GM18520 (cell line): Measurements from ENCODE around the gene MAPK8IP3.
A peak's percentile ranks its signal among the peaks of the same experiment; 100 is the strongest.
"Not testable (repeated sequence)": the region's sequence is repeated elsewhere in the genome, so short reads cannot be mapped to it uniquely, and the experiment has no call there.

Experiments
- ATAC-seq: cut with Tn5 transposase; IDR thresholded peaks from one replicate; pipeline ENCODE4 v1.9.1; 2021; ENCODE audit not compliant: unreplicated experiment

MAPK8IP3 gene

DNA sequence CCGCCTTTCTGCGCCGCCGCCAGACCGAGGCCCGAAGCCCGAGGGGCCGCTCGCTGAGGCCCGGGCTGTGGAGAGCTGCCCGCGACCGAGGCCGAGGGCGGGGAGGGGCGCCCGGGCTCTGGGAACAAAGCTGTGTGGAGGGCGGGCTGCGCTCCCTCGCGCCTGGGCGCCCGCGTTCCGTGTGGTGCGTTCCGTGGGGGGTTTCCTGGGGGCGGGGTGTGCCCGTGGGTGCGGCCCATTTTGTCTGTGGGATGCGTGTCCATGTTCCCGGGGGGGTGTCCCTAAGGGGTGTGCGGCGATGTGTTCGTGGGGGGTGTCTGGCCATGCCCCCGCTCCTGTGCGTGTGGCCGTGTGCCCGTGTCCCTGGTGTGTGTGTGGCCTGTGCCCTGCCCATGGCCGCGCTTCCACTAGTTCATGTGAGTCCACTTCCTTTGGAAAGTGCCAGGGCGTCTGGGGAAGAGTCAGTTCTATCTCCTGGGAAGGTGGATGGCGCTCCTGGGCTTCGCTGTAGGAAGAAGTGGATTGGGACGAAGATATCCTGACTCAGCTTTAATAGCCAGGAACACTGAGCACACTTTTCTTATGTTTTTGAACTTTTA is 27.4 kb upstream of the MAPK8IP3 start:
- ATAC-seq = peak; percentile 2

DNA sequence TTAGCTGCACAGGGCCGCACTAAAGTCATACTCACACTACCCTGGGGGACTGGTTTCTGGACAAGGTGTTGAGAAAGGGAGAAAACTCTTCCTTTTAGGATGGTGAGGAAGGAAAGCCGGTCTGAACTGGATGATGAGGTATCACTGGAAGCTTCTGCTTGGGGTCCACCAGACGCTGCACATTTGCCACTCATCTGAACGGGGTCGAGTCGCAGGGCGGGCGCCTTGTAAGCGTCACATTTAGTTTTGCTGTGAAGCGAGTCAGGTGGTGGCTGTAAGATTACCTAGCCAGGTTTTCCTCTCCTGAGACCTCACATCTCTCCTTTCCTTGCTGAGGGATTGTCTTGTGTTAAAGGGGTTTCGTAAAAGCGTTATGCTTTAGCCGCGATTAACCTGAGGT is 25.6 kb upstream of the MAPK8IP3 start:
- no peak for ATAC-seq

DNA sequence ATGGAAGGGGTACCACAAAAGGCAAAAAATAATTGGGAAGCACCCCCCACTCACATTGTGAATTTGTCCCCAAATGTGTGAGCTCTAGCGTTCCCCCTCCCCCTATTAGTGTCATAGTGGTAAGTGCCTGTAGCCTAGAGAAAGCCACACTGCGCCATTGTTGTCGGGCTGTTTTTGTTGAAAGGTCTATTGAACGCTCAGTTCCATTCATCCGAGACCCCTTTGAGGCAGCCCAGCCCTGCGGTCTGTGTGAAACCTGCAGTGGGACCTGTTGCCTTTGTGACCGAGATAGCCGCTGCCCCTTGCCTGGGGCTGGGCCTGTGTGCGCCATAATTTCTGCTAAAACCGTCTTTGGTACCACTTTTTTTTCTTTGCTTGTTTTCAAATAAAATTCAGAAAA is 25.0 kb upstream of the MAPK8IP3 start:
- ATAC-seq = no peak

DNA sequence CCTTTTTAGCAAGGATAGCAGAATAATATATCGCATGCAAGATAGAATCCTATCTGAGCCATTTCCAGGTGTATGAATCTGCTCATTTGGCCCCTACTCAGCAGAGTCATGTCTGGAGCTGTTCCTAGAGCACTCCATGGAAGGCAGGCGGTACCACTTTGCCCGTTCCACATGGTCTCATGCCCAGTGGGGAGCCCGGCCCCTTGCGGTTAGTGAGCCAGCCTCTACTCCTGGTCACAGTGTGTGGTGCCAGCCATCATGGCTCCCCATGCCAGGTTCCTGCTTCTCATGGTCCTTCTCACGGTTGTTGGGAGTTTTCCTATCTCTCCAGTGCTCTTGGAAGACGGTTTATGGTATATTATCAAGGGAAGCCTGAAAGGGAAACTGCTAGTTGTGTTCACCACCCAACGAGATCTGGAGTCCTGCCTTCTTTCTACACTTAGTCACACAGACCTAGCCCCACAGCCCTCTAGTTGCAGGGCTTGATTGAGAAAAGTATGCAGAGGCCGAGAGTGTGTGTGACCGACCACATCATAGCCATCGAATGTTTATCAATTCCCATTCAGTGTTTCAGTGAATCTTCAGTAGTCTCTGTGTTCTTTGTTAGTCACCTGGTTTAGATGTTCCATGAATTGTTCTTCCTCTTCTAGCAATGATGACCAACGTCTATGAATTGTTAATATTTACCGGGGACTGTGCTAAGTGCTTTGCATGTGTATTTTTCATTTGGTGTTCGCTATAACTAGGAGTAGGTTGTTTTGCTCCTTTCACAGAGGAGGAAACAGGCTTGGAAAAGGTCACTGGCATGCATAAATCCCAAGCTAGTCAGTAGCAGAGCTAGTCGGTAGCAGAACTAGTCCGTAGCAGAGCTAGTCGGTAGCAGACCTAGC is 18.3 kb upstream of the MAPK8IP3 start:
- no peak for ATAC-seq

DNA sequence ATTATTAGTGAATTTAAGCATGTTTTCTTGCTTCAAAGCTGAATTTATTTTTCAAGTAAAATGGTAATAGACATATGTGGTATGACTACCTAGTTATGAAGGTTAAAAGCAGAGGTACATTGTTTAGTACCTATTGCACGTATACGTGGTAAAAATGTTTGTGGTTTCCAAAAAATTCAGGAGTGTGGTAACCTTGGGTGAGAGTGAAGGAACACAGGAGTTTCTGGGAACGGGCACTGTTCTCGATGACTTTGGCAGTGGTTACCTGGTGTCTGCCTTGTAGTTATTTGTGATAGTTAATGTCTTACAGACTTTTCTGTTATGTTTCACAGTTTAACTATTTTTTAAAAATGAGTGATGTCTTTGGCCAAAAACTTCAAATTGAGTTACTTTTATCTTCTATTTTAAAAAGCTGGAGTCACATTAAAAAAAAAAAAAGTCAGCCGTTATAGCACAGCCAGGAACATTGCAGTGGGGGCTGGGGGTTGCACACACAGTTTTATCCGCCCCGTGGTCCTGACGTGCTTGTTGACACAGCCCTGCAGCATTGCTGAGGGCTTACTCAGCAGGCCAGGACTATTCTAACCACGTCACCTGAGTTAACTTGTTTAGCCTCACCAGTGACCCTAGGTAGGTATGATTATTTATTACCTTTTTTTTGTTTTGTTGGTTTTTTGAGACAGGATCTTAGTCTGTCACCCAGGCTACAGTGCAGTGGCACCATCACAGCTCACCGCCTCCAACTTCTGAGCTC is 17.0 kb upstream of the MAPK8IP3 start:
- ATAC-seq = no peak

DNA sequence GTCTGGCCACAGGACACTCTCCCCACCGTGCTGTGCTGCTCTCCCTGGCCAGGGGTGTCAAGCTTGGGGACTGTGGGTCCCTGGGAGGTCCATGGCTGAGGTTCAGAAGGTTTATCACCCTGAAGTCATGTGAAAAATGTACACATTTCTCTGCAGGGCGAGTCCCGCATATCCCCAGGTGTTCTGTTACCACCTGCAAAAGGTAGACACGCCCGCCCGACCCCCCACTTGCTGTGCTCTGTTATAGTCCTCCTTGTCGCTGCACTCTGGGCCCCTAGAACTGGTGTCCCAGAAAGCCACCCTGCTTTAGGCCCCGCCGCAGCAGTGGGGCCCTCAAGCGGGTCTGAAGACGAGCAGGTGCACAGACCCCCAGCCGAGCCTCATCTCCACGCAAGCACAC is 16.1 kb upstream of the MAPK8IP3 start:
- ATAC-seq = no peak

DNA sequence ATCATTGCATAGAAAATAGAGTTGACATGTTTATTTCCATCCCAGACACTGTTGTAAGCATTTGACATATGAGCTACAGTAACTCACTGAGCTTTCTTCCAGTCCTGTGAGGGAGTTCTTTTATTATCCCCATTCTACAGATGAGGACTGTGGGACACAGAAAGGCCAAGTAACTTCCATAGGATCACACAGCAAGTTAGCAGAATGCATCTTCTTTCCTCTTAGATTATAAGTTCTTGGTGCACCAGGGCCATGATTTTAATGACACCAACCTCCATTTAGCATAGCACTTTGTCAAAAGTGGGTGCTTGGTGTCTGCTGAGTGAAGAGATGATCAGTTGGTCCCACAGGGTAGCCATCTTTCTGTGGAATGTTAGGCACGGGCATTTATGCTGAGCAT is 15.2 kb upstream of the MAPK8IP3 start:
- ATAC-seq = no peak

DNA sequence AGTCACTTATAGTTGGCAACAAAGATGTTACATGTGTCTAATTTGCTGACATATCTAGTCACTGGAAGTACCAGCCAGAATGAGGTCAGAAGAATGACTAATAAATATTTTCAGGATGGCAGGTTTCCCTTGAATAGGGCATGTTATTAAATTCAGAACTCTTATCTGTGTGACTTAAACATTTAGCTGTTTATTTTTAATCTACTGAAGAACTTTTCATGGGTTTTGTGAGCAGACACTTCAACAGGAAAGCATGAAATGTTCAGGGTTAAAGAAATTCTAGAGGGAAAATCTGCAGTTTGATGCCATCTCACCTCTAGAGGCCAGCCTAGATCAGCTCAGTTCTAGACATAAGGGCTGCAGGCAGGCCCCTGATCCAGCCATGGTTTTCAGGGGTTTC is 14.7 kb upstream of the MAPK8IP3 start:
- no peak for ATAC-seq

DNA sequence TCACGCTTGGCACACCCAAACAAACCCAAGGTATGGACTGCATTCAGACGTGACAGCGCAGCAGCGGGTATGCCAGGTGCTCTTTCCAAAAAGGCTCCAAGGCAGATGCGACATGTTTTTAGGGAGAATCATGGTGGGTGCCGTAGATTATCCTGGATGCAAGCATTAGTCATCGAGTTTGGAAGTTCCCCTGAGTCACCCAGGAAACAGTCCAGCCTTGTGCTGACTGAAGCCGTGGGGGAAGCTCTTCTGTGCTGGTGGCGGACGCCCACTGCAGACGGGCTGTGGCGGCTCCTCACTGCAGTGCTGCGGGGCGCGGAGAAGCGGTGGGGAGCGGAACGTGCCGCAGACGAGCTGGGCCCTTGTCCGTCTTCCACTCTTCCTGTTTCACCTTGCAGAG is 14.0 kb upstream of the MAPK8IP3 start:
- no peak for ATAC-seq

DNA sequence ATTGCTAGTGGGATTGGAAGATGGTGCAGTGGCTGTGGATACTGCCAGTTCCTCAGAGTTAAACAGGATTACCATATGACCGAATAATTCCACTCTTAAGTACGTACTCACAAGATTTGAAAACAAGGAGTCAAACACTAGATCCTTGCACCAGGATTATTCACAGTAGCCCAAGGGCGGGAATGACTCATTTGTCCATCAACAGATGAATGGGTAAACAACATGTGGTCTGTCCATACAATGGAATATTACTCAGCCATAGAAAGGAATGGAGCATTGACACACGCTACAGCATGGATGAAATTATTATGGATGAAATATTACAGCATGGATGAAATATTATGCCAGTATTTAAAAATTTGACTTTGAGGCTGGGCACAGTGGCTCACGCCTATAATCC is 9.1 kb upstream of the MAPK8IP3 start:
- no peak for ATAC-seq

DNA sequence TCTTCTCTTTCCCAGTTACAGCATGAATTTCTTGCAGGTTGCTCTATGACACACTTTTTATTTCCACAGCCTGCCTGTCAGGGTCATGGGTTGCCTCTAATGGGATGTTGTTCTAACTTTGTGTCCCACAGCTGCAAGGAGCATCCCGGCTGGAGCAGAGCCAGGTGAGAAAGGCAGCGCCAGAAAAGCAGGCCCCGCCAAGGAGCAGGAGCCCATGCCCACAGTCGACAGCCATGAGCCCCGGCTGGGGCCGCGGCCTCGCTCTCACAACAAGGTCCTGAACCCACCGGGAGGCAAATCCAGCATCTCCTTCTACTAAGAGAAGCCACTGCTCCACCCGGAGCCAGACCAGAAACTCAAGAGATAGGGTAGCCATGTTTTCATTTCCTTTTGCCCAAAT is 7.3 kb upstream of the MAPK8IP3 start:
- ATAC-seq = no peak

DNA sequence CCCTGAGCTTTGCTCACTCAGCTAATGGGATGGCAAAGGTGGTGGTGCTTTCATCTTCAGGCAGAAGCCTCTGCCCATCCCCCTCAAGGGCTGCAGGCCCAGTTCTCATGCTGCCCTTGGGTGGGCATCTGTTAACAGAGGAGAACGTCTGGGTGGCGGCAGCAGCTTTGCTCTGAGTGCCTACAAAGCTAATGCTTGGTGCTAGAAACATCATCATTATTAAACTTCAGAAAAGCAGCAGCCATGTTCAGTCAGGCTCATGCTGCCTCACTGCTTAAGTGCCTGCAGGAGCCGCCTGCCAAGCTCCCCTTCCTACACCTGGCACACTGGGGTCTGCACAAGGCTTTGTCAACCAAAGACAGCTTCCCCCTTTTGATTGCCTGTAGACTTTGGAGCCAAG is 5.7 kb upstream of the MAPK8IP3 start:
- no peak for ATAC-seq

DNA sequence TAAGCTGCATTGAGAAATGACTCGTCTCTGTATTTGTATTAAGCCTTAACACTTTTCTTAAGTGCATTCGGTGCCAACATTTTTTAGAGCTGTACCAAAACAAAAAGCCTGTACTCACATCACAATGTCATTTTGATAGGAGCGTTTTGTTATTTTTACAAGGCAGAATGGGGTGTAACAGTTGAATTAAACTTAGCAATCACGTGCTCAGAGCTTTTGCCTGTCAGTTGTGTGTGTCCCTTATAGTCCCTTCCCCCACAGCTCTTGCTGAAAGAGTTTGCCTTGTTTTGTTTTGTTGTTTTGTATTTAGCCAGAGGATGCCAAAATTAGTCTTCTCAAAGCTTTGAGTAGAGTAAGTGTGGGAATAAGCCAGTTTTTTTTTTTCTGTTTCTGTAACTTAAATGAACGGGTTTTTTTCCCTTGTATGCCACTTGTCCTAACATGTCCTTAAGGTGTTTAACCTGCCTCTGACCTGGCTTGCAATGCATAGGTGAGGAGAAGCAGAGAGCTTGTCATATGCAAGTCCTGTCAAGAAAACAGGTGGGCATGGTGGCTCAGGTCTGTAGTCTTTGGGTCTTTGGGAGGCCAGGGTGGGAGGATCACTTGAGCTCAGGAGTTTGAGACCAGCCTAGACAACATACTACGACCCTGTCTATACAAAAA is 4.6 kb upstream of the MAPK8IP3 start:
- ATAC-seq = no peak

DNA sequence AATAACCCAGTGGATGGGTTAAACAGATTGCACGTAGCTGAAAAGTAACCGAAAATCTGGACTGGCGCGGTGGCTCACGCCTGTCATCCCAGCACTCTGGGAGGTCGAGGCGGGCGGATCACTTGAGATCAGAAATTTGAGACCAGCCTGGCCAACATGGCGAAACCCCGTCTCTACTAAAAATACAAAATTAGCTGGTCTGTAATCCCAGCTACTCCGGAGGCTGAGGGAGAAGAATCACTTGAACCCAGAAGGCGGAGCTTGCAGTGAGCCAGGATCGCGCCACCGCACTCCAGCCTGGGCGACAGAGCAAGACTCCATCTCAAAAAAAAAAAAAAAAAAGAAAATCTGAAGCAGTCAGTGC is 689 bp upstream of the MAPK8IP3 start:
- ATAC-seq = not testable (repeated sequence)

DNA sequence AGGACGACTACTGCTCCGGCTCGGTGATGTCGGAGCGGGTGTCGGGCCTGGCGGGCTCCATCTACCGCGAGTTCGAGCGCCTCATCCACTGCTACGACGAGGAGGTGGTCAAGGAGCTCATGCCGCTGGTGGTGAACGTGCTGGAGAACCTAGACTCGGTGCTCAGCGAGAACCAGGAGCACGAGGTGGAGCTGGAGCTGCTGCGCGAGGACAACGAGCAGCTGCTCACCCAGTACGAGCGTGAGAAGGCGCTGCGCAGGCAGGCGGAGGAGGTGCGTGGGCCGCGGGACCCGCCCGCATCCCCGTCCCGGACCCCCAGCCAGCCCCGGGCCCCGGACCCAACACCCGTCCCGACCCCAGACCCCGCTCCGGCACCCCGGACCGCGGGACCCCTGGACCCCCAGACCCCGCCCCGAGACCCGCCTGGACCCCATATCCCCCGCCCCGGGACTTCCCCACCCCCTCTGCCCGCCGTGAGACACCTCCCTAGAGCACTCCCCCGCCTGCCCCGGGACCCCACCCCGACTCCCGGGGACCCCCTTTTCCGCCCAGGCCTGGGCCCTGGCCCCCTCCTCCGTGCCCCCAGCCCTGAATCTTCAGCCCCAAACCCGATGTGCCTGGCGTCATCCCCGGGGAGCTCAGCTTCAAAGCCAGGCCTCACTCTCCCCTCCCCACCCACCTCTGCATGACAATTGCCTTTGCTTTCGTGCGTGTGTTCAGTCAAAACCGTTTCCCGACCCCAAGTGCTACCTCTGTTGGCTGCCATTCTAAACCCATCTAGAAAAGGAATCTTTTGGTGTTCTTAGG is 594 bp downstream of the MAPK8IP3 start:
- ATAC-seq = no peak

DNA sequence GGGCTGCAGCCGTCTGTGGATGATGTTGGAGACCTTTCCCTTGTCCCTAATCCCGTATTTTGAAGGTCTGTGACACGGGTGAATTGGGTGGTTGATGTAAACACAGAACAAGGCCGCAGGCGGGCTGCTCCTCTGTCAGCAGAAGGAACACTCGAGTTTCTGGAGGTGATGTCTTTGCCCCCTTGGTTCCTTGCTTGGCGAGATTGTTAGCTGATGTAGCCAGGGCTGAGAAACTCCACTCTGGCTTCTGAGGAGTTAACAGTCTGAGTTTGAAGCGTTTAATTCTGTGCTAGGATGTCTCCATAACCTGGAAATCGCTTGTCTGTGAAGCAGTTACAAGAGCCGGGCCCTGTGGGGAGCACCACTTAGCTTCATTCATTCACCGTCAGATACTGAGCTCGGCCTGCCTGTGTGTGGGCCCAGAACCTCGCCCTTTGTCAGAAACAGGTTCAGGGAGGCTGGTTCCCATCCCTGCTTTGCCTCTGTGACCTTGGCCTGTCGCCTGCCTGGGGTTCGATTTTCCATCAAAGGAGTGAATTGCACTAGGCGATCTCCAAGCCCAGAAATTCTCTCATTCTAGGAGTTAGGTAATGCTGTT is 1.3 kb downstream of the MAPK8IP3 start:
- no peak for ATAC-seq

DNA sequence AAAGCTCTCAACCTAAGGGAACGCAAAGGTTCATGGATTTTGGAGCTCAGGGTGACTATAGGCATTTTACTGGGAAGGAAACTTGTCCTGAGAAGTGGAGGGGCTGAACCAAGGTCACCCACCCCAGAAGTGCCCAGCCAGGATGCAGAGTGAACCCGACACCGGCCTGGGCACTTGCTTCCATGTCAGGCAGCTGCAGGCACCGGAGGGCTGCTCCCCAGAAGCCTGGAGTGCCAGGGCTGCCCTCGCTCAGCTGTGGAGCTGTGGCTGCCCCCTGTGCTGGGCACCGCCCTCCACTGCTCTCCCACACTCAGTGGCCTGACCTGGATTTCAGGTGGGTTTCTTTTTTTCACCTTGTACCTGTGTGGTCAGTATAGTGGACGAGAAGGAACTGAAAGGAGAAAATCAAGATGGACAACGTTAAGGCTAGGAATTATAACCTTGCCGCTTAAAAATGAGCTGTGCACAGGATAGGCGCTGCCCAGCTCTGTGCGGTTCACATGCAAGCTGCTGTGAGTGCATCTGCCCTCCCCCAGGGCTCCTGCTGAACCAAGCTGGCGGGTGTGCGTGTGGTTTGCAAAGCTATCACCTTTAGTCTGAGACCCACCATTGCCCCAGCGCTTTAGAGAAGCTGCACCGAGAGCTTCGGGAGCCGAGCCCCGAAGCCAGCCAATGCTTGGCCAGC is 2.2 kb downstream of the MAPK8IP3 start:
- no peak for ATAC-seq

DNA sequence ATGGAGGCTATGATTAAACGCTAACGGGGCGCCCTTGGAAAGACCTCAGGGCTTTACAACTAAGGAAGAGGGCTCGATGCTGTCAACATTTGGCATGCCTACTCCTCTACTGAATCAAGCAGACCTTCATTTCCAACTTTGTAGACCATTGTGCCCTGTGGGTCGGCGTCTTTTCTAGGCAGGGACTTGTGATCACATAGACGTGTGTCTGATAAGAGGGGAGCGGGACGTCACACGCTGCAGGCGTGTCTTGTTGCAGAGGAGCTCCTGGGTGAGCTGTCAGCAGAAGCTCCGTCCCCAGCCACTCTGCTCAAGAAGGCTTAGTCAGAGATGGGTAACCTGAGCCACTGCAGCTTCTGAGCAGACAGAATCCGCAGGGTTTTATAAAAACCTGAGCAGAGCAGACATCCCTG is 2.8 kb downstream of the MAPK8IP3 start:
- ATAC-seq = no peak

DNA sequence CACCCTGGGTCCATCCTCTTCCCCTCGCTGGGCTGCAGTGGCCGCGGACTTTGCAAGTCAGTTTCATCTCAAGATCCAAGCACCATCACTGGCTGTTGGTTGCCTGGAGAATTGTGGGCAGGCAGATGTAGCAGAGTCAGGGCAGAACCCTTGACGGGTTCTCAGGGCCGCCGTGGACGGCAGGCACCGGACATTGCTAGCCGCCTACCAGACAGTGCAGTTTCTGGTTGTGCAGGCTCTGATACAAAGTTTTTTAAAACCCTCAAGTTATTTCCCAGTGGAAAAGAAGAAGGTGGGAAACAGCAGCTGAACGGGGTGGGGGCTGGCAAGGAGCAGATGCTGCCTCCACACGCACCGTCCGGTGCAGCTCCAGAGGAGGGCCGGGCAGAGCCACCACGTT is 3.4 kb downstream of the MAPK8IP3 start:
- ATAC-seq = no peak
